BJ (cell line): ENCODE measurements around the gene ANKRD18B. TPM values are rescaled to one million over a fixed set of nuclear protein-coding genes. Genes with fewer than 3 reads are reported as not detected.
"Not testable (repeated sequence)": the region's sequence is repeated elsewhere in the genome, so short reads cannot be mapped to it uniquely, and the experiment has no call there.

ENCODE experiments used
- CTCF ChIA-PET: fragments of 350-600 bp; formaldehyde crosslinking; extraction: SDS; loops from one replicate; lab custom pipeline; 2021; ENCODE audit warnings: antibody characterized with exemption, inconsistent platforms; lab: Yijun Ruan, JAX
- POLR2A ChIA-PET: fragments of 300-600 bp; sonication (Branson Sonifier 250); formaldehyde crosslinking; extraction: SDS; loops from one replicate; lab custom pipeline; 2021; ENCODE audit warnings: antibody characterized with exemption; lab: Charles Lee
- DNase-seq: peaks from one replicate; pipeline ENCODE4 v3.0.0-alpha.2; 2011; ENCODE audit warnings: low read depth
- H3K27me3 ChIP-seq: 2 replicates; pipeline ENCODE4 v1.6.0; 2011; ENCODE audit warnings: low read length; ENCODE audit not compliant: control insufficient read depth, insufficient read depth
- H3K36me3 ChIP-seq: 2 replicates; pipeline ENCODE4 v1.5.1; 2011; ENCODE audit warnings: low read length; ENCODE audit not compliant: control insufficient read depth, insufficient read depth
- H3K4me3 ChIP-seq: 2 replicates; pipeline ENCODE4 v1.5.1; 2011; ENCODE audit warnings: low read depth, mild to moderate bottlenecking, control low read depth, low read length
- CTCF ChIP-seq: IDR thresholded peaks from 2 replicates; pipeline ENCODE4 v1.5.1; 2011; ENCODE audit warnings: low read depth, mild to moderate bottlenecking, control low read depth, inconsistent platforms, low read length, moderate library complexity; ENCODE audit not compliant: insufficient read depth
- polyA plus RNA-seq: library from polyadenylated mRNA; depleted of rRNA; stranded (reverse); fragments of >200 nt; gene quantifications from 2 replicates; pipeline ENCODE4 v1.2.3, GENCODE V29; 2011

Gene ANKRD18B
- polyA plus RNA-seq, 1 experiment = 0.74 TPM

DNA sequence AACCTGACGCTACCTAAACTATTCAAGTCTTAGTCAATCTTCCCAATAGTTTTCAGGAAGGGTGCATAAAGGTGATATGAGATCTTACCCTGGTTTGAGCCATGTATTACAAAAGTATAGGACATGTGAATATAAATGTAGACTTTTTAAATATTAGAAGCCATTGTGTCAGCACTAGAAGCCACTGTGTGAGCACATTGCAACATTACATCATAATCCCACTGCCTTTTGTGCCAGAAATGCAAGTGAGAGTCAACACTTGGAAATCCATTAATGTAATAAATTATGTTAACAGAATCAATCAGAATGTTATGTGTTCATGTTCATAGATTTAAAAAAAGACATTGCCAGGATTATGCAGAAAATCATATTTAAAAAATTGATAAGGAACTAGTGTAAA lies 7.7 kb upstream of the ANKRD18B start:
- CTCF ChIA-PET, H3K4me3 ChIP-seq, POLR2A ChIA-PET, DNase-seq, H3K36me3 ChIP-seq, H3K27me3 ChIP-seq: not testable (repeated sequence)

DNA sequence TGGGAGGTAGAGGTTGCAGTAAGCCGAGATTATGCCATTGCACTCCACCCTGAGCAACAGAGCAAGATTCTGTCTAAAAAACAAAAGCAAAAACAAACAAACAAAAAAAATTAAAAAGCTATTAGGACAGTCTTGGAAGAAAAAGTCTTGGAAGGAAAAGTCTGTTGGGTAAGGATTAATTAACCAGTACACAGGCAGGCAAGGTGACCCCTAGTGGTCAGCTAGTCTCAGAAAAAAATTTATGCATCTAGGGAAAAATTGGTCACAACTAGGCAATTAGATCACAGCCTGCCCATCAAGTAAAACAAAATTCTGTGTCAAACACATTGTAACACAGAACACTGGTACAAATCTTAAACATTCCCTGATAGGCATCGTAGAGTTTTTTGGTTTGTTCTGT lies 6.7 kb upstream of the ANKRD18B start:
- peak; percentile 68 for TF ChIP-seq CTCF
- POLR2A ChIA-PET = no interaction called here
- H3K4me3 ChIP-seq = no peak overlapping the region
- no peak for DNase-seq
- no peaks in the 10 kb centered on the region for H3K36me3 ChIP-seq
- no peaks in the 10 kb centered on the region for H3K27me3 ChIP-seq
- CTCF ChIA-PET = interaction anchor here (0.7 to 1.8 kb wide), 11 partner anchors 9 to 245 kb away, joined by 3 to 9 read pairs (median 5); partner anchors contain the start of gene NOL6

DNA sequence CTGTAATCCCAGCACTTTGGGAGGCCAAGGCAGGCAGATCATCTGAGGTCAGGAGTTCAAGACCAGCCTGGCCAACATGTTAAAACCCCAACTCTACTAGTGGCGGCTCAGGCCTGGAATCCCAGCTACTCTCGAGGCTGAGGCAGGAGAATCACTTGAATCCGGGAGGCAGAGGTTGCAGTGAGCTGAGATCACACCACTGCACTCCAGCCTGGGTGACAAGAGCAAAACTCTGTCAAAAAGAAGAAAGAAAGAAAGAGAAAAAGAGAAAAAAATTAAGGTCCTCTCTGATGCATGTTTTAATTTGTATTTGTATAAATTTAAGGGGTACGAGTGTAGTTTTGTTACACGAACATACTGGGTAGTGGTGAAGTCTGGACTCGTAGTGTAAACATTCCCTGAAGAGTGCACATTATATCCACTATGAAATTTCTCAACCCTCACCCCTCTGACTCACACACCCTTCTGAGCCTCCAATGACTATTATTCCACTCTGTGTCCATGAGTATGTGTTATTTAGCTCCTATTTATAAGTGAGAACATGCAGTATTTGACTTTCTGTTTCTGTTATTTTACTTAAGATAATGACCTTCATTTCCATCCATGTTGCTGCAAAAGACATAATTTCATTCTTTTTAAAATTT lies 6.0 kb upstream of the ANKRD18B start:
- POLR2A ChIA-PET = interaction anchor here (0.7 kb wide), 1 partner anchor 426 kb away, joined by 4 read pairs; no protein-coding TSS in a partner anchor
- H3K36me3 ChIP-seq, H3K27me3 ChIP-seq, H3K4me3 ChIP-seq, DNase-seq: not testable (repeated sequence)
- CTCF ChIA-PET = interaction anchor here (1.0 to 1.8 kb wide), 6 partner anchors 10 to 114 kb away, joined by 4 to 9 read pairs (median 7); partner anchors contain the start of gene NOL6

DNA sequence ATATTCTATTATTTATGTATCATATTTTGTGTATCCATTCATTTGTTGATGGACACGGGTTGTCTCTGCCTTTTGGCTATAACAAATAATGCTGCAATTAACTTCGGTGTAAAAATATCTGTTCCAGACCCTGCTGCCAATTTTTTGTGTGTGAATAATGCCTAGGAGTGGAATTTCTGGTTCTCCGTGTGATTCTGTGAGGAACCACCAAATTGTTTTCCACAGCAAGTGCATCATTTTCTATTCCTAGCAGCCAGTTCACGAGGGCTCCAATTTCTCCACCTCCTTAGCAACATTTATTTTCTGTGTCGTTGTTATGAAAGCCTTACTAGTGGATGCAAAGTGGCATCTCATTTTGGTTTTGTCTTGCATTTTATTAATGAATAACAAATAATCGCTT lies 2.2 kb upstream of the ANKRD18B start:
- CTCF ChIA-PET, H3K4me3 ChIP-seq, POLR2A ChIA-PET, H3K27me3 ChIP-seq, H3K36me3 ChIP-seq, DNase-seq: not testable (repeated sequence)

DNA sequence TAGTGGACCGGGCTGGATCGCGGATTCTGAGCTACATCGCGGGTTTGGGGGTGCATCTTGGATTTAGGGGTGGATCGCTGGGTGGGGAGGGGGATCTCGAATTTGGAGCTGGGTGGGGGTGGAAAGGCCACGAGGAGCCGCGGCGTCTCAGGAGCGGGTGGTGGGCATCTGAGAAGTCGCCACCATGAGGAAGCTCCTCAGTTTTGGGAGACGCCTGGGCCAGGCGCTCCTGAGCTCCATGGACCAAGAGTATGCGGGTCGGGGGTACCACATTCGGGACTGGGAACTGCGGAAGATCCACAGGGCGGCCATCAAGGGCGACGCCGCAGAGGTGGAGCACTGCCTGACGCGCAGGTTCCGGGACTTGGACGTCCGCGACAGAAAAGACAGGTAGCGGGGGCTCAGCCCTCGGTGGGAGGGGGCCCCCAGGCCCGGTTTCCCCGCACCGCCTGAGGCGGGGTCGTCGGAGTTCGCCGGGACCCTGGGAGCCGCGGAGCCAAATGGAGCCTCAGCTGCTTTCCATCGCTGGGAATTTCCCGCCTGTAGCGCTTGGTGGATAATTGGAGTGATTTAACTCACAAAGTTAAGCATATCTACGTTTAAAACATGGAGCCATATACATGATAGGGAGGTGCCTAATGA lies 376 bp downstream of the ANKRD18B start:
- no peak for DNase-seq
- TF ChIP-seq CTCF = no peak
- peak overlapping the region; percentile 64 for H3K4me3 ChIP-seq
- ChIA-PET POLR2A (no interaction called here), CTCF (interaction anchor here (0.6 to 1.7 kb wide), 4 partner anchors 14 to 628 kb away, joined by 3 to 5 read pairs (median 4); no protein-coding TSS in a partner anchor)
- H3K36me3 ChIP-seq = no peaks in the 10 kb centered on the region
- no peaks in the 10 kb centered on the region for H3K27me3 ChIP-seq

DNA sequence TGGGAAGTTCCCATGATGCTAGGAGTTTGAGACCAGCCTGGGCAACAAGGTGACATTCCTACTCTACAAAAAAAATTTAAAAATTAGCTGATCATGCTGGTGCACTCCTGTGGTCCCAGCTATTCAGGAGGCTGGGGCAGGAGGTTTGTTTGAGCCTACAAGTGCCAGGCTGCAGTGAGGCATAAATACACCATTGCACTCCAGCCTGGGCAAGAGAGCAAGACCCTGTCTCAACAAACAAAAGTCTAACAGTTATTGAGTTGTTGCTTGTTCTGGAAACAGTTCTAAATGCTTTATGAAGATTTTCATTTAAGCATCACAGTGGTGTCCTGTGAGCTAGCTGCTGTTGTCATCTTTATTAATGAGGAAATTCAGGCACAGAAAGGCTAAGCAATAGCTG lies 4.0 kb downstream of the ANKRD18B start:
- POLR2A ChIA-PET, DNase-seq, H3K4me3 ChIP-seq, CTCF ChIA-PET, H3K36me3 ChIP-seq, H3K27me3 ChIP-seq: not testable (repeated sequence)

DNA sequence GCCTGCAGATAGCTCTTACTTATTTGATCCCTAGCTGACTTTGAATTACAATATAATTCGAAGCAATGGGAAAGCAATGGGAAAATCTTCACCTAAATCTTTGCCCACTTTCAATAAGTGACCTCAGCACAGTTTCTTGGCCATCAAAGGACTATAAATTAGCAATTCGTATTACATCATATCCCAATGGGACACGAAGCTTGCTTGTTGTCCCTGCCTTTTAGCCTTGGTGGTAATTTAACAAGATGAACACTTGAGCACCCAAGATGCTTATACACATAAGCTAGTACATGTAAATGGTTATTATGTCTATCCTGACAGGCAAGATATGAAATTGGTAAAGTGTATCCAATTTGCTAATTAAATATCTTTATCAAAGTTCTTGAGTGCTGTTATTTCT lies 9.9 kb downstream of the ANKRD18B start:
- H3K4me3 ChIP-seq, POLR2A ChIA-PET, H3K27me3 ChIP-seq, CTCF ChIA-PET, DNase-seq, H3K36me3 ChIP-seq: not testable (repeated sequence)
